ENCODE results near the gene SGCA.

- TF ChIP-seq EZH2 (optimal IDR thresholded peaks at IDR 0.05; ENCODE audit: low read depth, low read length): no peak
- TF ChIP-seq, protein P1, sequence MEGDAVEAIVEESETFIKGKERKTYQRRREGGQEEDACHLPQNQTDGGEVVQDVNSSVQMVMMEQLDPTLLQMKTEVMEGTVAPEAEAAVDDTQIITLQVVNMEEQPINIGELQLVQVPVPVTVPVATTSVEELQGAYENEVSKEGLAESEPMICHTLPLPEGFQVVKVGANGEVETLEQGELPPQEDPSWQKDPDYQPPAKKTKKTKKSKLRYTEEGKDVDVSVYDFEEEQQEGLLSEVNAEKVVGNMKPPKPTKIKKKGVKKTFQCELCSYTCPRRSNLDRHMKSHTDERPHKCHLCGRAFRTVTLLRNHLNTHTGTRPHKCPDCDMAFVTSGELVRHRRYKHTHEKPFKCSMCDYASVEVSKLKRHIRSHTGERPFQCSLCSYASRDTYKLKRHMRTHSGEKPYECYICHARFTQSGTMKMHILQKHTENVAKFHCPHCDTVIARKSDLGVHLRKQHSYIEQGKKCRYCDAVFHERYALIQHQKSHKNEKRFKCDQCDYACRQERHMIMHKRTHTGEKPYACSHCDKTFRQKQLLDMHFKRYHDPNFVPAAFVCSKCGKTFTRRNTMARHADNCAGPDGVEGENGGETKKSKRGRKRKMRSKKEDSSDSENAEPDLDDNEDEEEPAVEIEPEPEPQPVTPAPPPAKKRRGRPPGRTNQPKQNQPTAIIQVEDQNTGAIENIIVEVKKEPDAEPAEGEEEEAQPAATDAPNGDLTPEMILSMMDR (IDR thresholded peaks at IDR 0.05; ENCODE audit: low read length): no peak
- no peak for TF ChIP-seq EZH2phosphoT487 (IDR thresholded peaks at IDR 0.05; ENCODE audit: low read length)
These were observed 24.4 kb downstream of the SGCA start for GRCh38 chr17:50190293-50190602.

All from MM.1S (cell line).